Measurements from ENCODE around the gene IFI30. TPM values are rescaled to one million over a fixed set of nuclear protein-coding genes. Genes with fewer than 3 reads are reported as not detected.

IFI30 gene
- total RNA-seq, 1 donor from 2014 or later: 43.7 TPM

GRCh38 chr19:18211683-18212082, 38.1 kb downstream of the IFI30 start:
- intact Hi-C loops (cut with DNase I): no loop called here

GRCh38 chr19:18214779-18215433, 41.3 kb downstream of the IFI30 start:
- intact Hi-C loops (cut with DNase I): no loop called here
- TF ChIP-seq POLR2AphosphoS5 (IDR thresholded peaks at IDR 0.05; ENCODE audit: insufficient read depth in 1 of 2, low read depth in 1 of 2) (no peak), CTCF (IDR thresholded peaks at IDR 0.05) (no peak), POLR2A (IDR thresholded peaks at IDR 0.05) (no peak)

More at GRCh38 chr19:18211683-18212082, 38.1 kb downstream of the IFI30 start:
- no peak for DNase-seq (ENCODE audit: extremely low spot score in 2 of 2)
- Histone ChIP-seq H3K27ac (no peak overlapping the region), H3K4me3 (no peak overlapping the region), H3K4me1 (no peaks in the 10 kb centered on the region), H3K9me3 (no peaks in the 10 kb centered on the region), H3K36me3 (no peaks in the 10 kb centered on the region), H3K27me3 (no peaks in the 10 kb centered on the region)
- no peak for TF ChIP-seq CTCF (IDR thresholded peaks at IDR 0.05)

GRCh38 chr19:18216789-18217188, 43.2 kb downstream of the IFI30 start:
- intact Hi-C loops (cut with DNase I): no loop called here
- Histone ChIP-seq H3K4me3 (no peak overlapping the region), H3K9me3 (no peaks in the 10 kb centered on the region), H3K4me1 (peaks cover 5% of the 10 kb centered on the region), H3K27me3 (no peaks in the 10 kb centered on the region), H3K36me3 (no peaks in the 10 kb centered on the region), H3K27ac (no peak overlapping the region)
- no peak for DNase-seq (ENCODE audit: extremely low spot score in 2 of 2)
- TF ChIP-seq POLR2A (IDR thresholded peaks at IDR 0.05): no peak
- TF ChIP-seq POLR2AphosphoS5 (IDR thresholded peaks at IDR 0.05; ENCODE audit: insufficient read depth in 1 of 2, low read depth in 1 of 2): no peak
- TF ChIP-seq CTCF (IDR thresholded peaks at IDR 0.05): no peak

More at GRCh38 chr19:18214779-18215433, 41.3 kb downstream of the IFI30 start:
- no peak for DNase-seq (ENCODE audit: extremely low spot score in 2 of 2)
- Histone ChIP-seq H3K4me3 (no peak overlapping the region), H3K4me1 (no peaks in the 10 kb centered on the region), H3K27me3 (no peaks in the 10 kb centered on the region), H3K36me3 (no peaks in the 10 kb centered on the region), H3K9me3 (no peaks in the 10 kb centered on the region), H3K27ac (no peak overlapping the region)

- TF ChIP-seq CTCF (IDR thresholded peaks at IDR 0.05): no peak
- TF ChIP-seq POLR2AphosphoS5 (IDR thresholded peaks at IDR 0.05; ENCODE audit: insufficient read depth in 1 of 2, low read depth in 1 of 2): no peak
- TF ChIP-seq POLR2A (IDR thresholded peaks at IDR 0.05): no peak
- H3K36me3 ChIP-seq: no peaks in the 10 kb centered on the region
- H3K27ac ChIP-seq: no peak overlapping the region
- intact Hi-C loops (cut with DNase I): no loop called here
- no peaks in the 10 kb centered on the region for H3K9me3 ChIP-seq
- DNase-seq (ENCODE audit: extremely low spot score in 2 of 2): no peak
- H3K4me3 ChIP-seq: no peak overlapping the region
- no peaks in the 10 kb centered on the region for H3K27me3 ChIP-seq
- H3K4me1 ChIP-seq: peaks cover 5% of the 10 kb centered on the region
Measured at GRCh38 chr19:18218159-18218558, 44.5 kb downstream of the IFI30 start.

- Histone ChIP-seq H3K4me1 (peaks cover 5% of the 10 kb centered on the region), H3K9me3 (no peaks in the 10 kb centered on the region), H3K27ac (no peak overlapping the region), H3K4me3 (no peak overlapping the region), H3K27me3 (no peaks in the 10 kb centered on the region), H3K36me3 (no peaks in the 10 kb centered on the region)
- no peak for DNase-seq (ENCODE audit: extremely low spot score in 2 of 2)
- intact Hi-C loops (cut with DNase I): no loop called here
- TF ChIP-seq POLR2AphosphoS5 (IDR thresholded peaks at IDR 0.05; ENCODE audit: insufficient read depth in 1 of 2, low read depth in 1 of 2): no peak
- no peak for TF ChIP-seq CTCF (IDR thresholded peaks at IDR 0.05)
- no peak for TF ChIP-seq POLR2A (IDR thresholded peaks at IDR 0.05)
Measured at GRCh38 chr19:18218600-18218999, 45.0 kb downstream of the IFI30 start.
